ENCODE results near the gene NT5E. TPM values are rescaled to one million over a fixed set of nuclear protein-coding genes. Genes with fewer than 3 reads are reported as not detected.

NT5E gene
- total RNA-seq, 1 experiment from 2014 or later = 76.5 TPM

DNA sequence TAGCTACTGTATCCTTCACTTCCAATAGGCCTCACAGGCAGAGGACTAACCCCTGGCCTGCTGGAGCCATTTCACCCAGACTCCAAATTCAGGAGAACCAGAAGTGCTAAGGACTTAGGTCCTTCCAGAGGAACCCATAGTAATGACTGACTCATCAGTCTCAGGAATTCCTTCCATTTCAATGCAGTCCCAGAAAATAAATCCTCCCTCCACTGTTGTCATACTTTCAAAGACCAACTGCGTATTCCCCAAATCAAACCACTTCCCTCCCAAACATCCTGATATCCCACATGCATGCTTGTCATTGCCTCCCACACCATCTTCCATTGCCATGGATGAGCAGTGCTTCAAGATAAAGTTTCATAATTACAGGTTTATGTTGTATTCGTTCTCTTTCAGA is 31.8 kb upstream of the NT5E start:
- Mint-ChIP-seq H3K27me3 (ENCODE audit: unreplicated experiment) (no peaks in the 10 kb centered on the region), H3K4me1 (ENCODE audit: low read depth, unreplicated experiment) (peaks cover 45% of the 10 kb centered on the region), H3K9me3 (ENCODE audit: low read depth, unreplicated experiment) (no peaks in the 10 kb centered on the region), H3K4me3 (ENCODE audit: low read depth, unreplicated experiment) (no peak overlapping the region), H3K27ac (ENCODE audit: unreplicated experiment) (peak overlapping the region; percentile 43), H3K36me3 (ENCODE audit: insufficient read depth, unreplicated experiment) (no peaks in the 10 kb centered on the region)
- no peak for DNase-seq
- CTCF ChIA-PET = no interaction called here
- no TSS peak for BruUV-seq (replicated peaks)
- TF ChIP-seq, protein P1, sequence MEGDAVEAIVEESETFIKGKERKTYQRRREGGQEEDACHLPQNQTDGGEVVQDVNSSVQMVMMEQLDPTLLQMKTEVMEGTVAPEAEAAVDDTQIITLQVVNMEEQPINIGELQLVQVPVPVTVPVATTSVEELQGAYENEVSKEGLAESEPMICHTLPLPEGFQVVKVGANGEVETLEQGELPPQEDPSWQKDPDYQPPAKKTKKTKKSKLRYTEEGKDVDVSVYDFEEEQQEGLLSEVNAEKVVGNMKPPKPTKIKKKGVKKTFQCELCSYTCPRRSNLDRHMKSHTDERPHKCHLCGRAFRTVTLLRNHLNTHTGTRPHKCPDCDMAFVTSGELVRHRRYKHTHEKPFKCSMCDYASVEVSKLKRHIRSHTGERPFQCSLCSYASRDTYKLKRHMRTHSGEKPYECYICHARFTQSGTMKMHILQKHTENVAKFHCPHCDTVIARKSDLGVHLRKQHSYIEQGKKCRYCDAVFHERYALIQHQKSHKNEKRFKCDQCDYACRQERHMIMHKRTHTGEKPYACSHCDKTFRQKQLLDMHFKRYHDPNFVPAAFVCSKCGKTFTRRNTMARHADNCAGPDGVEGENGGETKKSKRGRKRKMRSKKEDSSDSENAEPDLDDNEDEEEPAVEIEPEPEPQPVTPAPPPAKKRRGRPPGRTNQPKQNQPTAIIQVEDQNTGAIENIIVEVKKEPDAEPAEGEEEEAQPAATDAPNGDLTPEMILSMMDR (IDR thresholded peaks at IDR 0.05; ENCODE audit: unreplicated experiment) = no peak
- intact Hi-C loops (cut with micrococcal nuclease; ENCODE audit: unreplicated experiment) = no loop called here

DNA sequence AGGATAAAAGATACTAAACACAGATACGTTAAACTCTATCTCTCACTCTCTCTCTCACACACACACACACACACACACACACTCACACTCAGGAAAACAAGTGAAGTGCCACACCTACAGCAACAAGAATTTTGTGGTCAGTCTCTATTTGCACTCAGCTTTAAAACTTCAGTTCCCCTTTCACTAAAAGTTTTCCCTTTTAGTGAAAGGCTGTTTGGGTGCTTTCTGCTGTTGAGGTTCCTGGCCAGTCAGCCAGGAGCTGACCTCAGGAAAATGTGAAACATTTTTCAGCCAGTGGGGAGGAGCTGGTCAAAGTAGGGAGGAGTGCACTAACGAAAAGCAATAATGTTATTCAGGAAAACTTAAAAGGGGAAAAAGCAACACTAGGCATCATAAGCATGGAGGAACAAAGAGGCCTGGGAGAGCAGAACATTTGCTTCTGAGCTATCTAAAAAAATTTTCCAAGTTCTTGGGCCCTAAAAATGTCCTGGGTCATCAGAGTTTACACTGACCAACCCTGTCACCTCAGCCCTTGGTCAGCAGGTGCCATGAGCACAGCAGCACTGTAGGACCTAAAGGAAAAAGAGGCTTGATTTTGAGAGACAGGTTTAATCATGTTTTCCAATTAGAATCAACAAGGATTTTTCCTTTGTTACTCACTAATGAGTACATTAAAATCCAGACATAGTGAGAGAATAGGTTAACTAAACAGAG is 30.7 kb upstream of the NT5E start:
- peak overlapping the region; percentile 46 for H3K27ac Mint-ChIP-seq (ENCODE audit: unreplicated experiment)
- CTCF ChIA-PET = interaction anchor here (0.7 kb wide), 1 partner anchor 14 kb away, joined by 3 read pairs; no protein-coding TSS in a partner anchor

GRCh38 chr6:85420551-85420950 is 29.3 kb upstream of the NT5E start:
- no peak for DNase-seq
- no peaks in the 10 kb centered on the region for H3K36me3 Mint-ChIP-seq (ENCODE audit: insufficient read depth, unreplicated experiment)
- intact Hi-C loops (cut with micrococcal nuclease; ENCODE audit: unreplicated experiment) = no loop called here
- TF ChIP-seq, protein P1 (IDR thresholded peaks at IDR 0.05; ENCODE audit: unreplicated experiment) = no peak
- H3K27ac Mint-ChIP-seq (ENCODE audit: unreplicated experiment) = no peak overlapping the region
- H3K4me3 Mint-ChIP-seq (ENCODE audit: low read depth, unreplicated experiment) = no peak overlapping the region
- BruUV-seq (replicated peaks) = no TSS peak
- CTCF ChIA-PET = no interaction called here
- H3K4me1 Mint-ChIP-seq (ENCODE audit: low read depth, unreplicated experiment) = peaks cover 45% of the 10 kb centered on the region
- H3K27me3 Mint-ChIP-seq (ENCODE audit: unreplicated experiment) = no peaks in the 10 kb centered on the region
- peaks cover 3% of the 10 kb centered on the region for H3K9me3 Mint-ChIP-seq (ENCODE audit: low read depth, unreplicated experiment)

More for the DNA sequence above, 30.7 kb upstream of the NT5E start:
- H3K9me3 Mint-ChIP-seq (ENCODE audit: low read depth, unreplicated experiment) = no peaks in the 10 kb centered on the region
- no peaks in the 10 kb centered on the region for H3K36me3 Mint-ChIP-seq (ENCODE audit: insufficient read depth, unreplicated experiment)
- no peak for DNase-seq
- TF ChIP-seq, protein P1 (IDR thresholded peaks at IDR 0.05; ENCODE audit: unreplicated experiment) = no peak
- H3K4me1 Mint-ChIP-seq (ENCODE audit: low read depth, unreplicated experiment) = peaks cover 45% of the 10 kb centered on the region
- BruUV-seq (replicated peaks) = no TSS peak
- intact Hi-C loops (cut with micrococcal nuclease; ENCODE audit: unreplicated experiment) = no loop called here
- H3K4me3 Mint-ChIP-seq (ENCODE audit: low read depth, unreplicated experiment) = no peak overlapping the region
- H3K27me3 Mint-ChIP-seq (ENCODE audit: unreplicated experiment) = no peaks in the 10 kb centered on the region

- Mint-ChIP-seq H3K4me1 (ENCODE audit: low read depth, unreplicated experiment) (peaks cover 42% of the 10 kb centered on the region), H3K27ac (ENCODE audit: unreplicated experiment) (no peak overlapping the region), H3K9me3 (ENCODE audit: low read depth, unreplicated experiment) (peaks cover 3% of the 10 kb centered on the region), H3K36me3 (ENCODE audit: insufficient read depth, unreplicated experiment) (no peaks in the 10 kb centered on the region), H3K27me3 (ENCODE audit: unreplicated experiment) (no peaks in the 10 kb centered on the region), H3K4me3 (ENCODE audit: low read depth, unreplicated experiment) (no peak overlapping the region)
- TF ChIP-seq, protein P1 (IDR thresholded peaks at IDR 0.05; ENCODE audit: unreplicated experiment) = no peak
- BruUV-seq (replicated peaks) = no TSS peak
- intact Hi-C loops (cut with micrococcal nuclease; ENCODE audit: unreplicated experiment) = no loop called here
- CTCF ChIA-PET = no interaction called here
- DNase-seq = no peak
Measured at GRCh38 chr6:85421181-85421580, 28.7 kb upstream of the NT5E start.

Measured in Calu3 (cell line).